ENCODE results near the gene DLGAP1. TPM values are rescaled to one million over a fixed set of nuclear protein-coding genes. Genes with fewer than 3 reads are reported as not detected.

The DLGAP1 gene
- total RNA-seq, 1 experiment from 2014 or later, result 23.0 TPM

GRCh38 chr18:3832025-3832638 lies 623.0 kb downstream of the DLGAP1 start (continued):
- no peak for TF ChIP-seq ZNF232 (CRISPR knock-in tag; IDR thresholded peaks at IDR 0.05)
- TF ChIP-seq FOXJ3 (CRISPR knock-in tag; IDR thresholded peaks at IDR 0.05; ENCODE audit: borderline replicate concordance), result no peak

- ChIA-PET CTCF (no interaction called here), POLR2A (no interaction called here)
- no peak for DNase-seq (ENCODE audit: low spot score)
- Mint-ChIP-seq H3K9me3 (peaks cover 11% of the 10 kb centered on the region), H3K27ac (no peak overlapping the region), H3K27me3 (ENCODE audit: low read depth) (no peaks in the 10 kb centered on the region), H3K36me3 (peaks cover 6% of the 10 kb centered on the region), H3K4me3 (no peak overlapping the region), H3K4me1 (peaks cover 32% of the 10 kb centered on the region)
- no peak for ATAC-seq
- TF ChIP-seq ATF3 (CRISPR knock-in tag; conservative IDR thresholded peaks at IDR 0.05), result no peak
- TF ChIP-seq JUN (CRISPR knock-in tag; IDR thresholded peaks at IDR 0.05), result no peak
- TF ChIP-seq AR (CRISPR knock-in tag; IDR thresholded peaks at IDR 0.05), result no peak
- TF ChIP-seq E2F5 (CRISPR knock-in tag; IDR thresholded peaks at IDR 0.05), result no peak
- no peak for TF ChIP-seq NFATC4 (CRISPR knock-in tag; IDR thresholded peaks at IDR 0.05)
- TF ChIP-seq SMAD3 (CRISPR knock-in tag; IDR thresholded peaks at IDR 0.05; ENCODE audit: borderline replicate concordance), result no peak
- TF ChIP-seq SP1 (CRISPR knock-in tag; conservative IDR thresholded peaks at IDR 0.05), result no peak
- TF ChIP-seq ZNF512 (CRISPR knock-in tag; IDR thresholded peaks at IDR 0.05; ENCODE audit: borderline replicate concordance), result no peak
- TF ChIP-seq CBFB (CRISPR knock-in tag; IDR thresholded peaks at IDR 0.05; ENCODE audit: low read depth), result no peak
- TF ChIP-seq ZSCAN18 (CRISPR knock-in tag; IDR thresholded peaks at IDR 0.05), result no peak
- no peak for TF ChIP-seq OVOL2 (CRISPR knock-in tag; IDR thresholded peaks at IDR 0.05; ENCODE audit: borderline replicate concordance)
- no peak for TF ChIP-seq ZNF281 (CRISPR knock-in tag; IDR thresholded peaks at IDR 0.05)
- no peak for TF ChIP-seq IRF1 (CRISPR knock-in tag; IDR thresholded peaks at IDR 0.05)
- TF ChIP-seq ETV6 (CRISPR knock-in tag; IDR thresholded peaks at IDR 0.05), result no peak
- no peak for TF ChIP-seq E2F1 (CRISPR knock-in tag; IDR thresholded peaks at IDR 0.05)
- no peak for TF ChIP-seq ZNF219 (CRISPR knock-in tag; IDR thresholded peaks at IDR 0.05; ENCODE audit: borderline replicate concordance)
- no peak for TF ChIP-seq TP53 (CRISPR knock-in tag; IDR thresholded peaks at IDR 0.05)
- no peak for TF ChIP-seq ZMAT4 (CRISPR knock-in tag; IDR thresholded peaks at IDR 0.05)
Observed at GRCh38 chr18:3830604-3831003, 624.5 kb downstream of the DLGAP1 start.

All from WTC11 (cell line).